NAMALWA (cell line): ENCODE results near the gene NINL.

Source experiments
- DNase-seq: peaks from one replicate; pipeline ENCODE4 v3.0.0-alpha.2; 2015; ENCODE audit warnings: low spot score

The NINL gene

GRCh38 chr20:25408170-25408547 is 177.2 kb downstream of the NINL start:
- peak; percentile 30 for DNase-seq

DNA sequence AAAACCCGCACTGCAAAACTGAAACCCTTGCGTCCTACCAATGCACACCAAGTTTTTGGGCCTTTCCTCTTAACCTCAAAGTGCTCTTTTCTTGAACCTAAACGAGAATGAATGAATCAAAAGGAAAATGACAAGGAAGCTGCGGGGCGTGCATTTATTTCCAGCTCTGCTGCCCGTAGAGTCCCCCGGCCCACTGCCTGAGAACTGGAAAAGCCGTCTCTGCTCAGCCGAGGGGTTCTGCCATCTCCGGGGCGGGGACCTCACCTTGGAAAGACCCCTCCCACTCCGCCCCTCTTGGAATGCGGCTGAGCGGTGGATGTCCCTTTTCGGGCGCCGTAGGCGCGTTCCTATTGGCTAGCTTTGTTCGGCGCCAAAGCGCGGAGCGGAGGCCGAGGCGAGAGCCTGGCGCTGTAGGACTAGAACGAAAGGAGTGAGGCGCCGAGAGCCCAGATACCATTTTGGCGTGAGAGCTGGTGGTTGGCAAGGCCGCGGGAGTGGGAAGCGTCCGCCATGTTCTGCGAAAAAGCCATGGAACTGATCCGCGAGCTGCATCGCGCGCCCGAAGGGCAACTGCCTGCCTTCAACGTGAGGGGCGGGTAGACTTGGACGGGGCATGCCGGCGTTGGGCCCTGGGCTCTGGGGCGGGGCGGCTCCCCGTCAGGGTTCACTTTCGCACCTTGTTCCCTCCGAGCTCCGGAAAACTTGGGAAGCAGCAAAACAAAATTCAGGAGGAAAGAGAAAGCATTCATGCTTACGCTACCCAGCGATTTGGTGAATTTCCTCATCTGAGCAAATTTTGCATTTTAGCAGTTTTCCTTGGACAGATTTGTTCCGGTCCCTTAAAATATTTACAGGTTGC is 177.8 kb downstream of the NINL start, which contains the start of gene GINS1:
TSS of gene GINS1 (plus strand) at position 363 of the 859 bp plus-strand sequence. CDS start at position 511, 148 bp downstream.
- peak; percentile 83 for DNase-seq
